GM12878 (cell line): ENCODE results near the gene MPHOSPH8. TPM values are rescaled to one million over a fixed set of nuclear protein-coding genes. Genes with fewer than 3 reads are reported as not detected.
"Not testable (repeated sequence)": the region's sequence is repeated elsewhere in the genome, so short reads cannot be mapped to it uniquely, and the experiment has no call there.

Source experiments
- ATAC-seq: fragments of 200-7000 bp; cut with Tn5 transposase; 3 replicates; pipeline ENCODE4 v1.9.1; 2020; ENCODE audit warnings: mild to moderate bottlenecking, moderate library complexity
- BruUV-seq: library from RNA; stranded (reverse); fragments of 400-500 nt; replicated peaks from 2 replicates; lab custom pipeline; 2021; lab: Mats Ljungman, UMichigan
- CTCF ChIA-PET: fragments of 300-600 bp; sonication (Branson Sonifier 250); formaldehyde crosslinking; extraction: SDS; loops from one replicate; lab custom pipeline; 2021; ENCODE audit warnings: inconsistent platforms; lab: Yijun Ruan, JAX
- POLR2A ChIA-PET: fragments of 350-600 bp; formaldehyde crosslinking; extraction: SDS; loops from one replicate; lab custom pipeline; 2021; ENCODE audit warnings: inconsistent platforms; lab: Charles Lee
- RAD21 ChIA-PET: fragments of 300-600 bp; sonication (Branson Sonifier 250); formaldehyde crosslinking; loops from one replicate; lab custom pipeline; 2023; ENCODE audit warnings: antibody characterized with exemption; ENCODE audit not compliant: unreplicated experiment; lab: Charles Lee
- SMC1A ChIA-PET: fragments of 300-600 bp; sonication (Branson Sonifier 250); formaldehyde crosslinking; loops from one replicate; lab custom pipeline; 2023; ENCODE audit not compliant: unreplicated experiment, uncharacterized antibody; lab: Charles Lee
- DNase-seq: peaks from one replicate; pipeline ENCODE4 v3.0.0-alpha.2; 2011; ENCODE audit warnings: low read depth, low spot score
- FAIRE-seq: peaks from 3 replicates; lab custom pipeline; 2011; peaks lifted over from hg19 to GRCh38; lab: Jason Lieb, UNC
- H2AFZ ChIP-seq: 2 replicates; pipeline ENCODE4 v1.6.0; 2011; ENCODE audit warnings: low read depth, low read length, control low read depth; ENCODE audit not compliant: control insufficient read depth
- H3K27ac ChIP-seq: 2 replicates; pipeline ENCODE4 v1.5.1; 2011; ENCODE audit warnings: control low read depth; ENCODE audit not compliant: control insufficient read depth, insufficient read depth
- H3K27me3 ChIP-seq, 2 experiments: replicated peaks in 1 of 2; 2 replicates each; pipeline versions ENCODE4 v1.6.0 to v1.6.1; 2011; ENCODE audit warnings: low read length in 1 of 2; ENCODE audit not compliant: control insufficient read depth in 2 of 2, insufficient read depth in 2 of 2
- H3K36me3 ChIP-seq, 2 experiments: 2 replicates each; pipeline ENCODE4 v1.5.1; 2011; ENCODE audit warnings: low read length in 1 of 2; ENCODE audit not compliant: control insufficient read depth in 2 of 2, insufficient read depth in 2 of 2
- H3K4me1 ChIP-seq: 2 replicates; pipeline ENCODE4 v1.6.1; 2011; ENCODE audit warnings: mild to moderate bottlenecking, low read length, moderate library complexity, mixed read lengths; ENCODE audit not compliant: control insufficient read depth, insufficient read depth
- H3K4me2 ChIP-seq: 2 replicates; pipeline ENCODE4 v1.6.0; 2011; ENCODE audit warnings: control low read depth; ENCODE audit not compliant: control insufficient read depth, insufficient read depth
- H3K4me3 ChIP-seq: fragments of 200-600 bp; sonication (generic); 2 replicates; pipeline ENCODE4 v1.5.1; 2016
- H3K79me2 ChIP-seq: 2 replicates; pipeline ENCODE4 v1.6.0; 2011; ENCODE audit warnings: low read length; ENCODE audit not compliant: control insufficient read depth, insufficient read depth
- H3K9ac ChIP-seq: 2 replicates; pipeline ENCODE4 v1.8.0; 2011; ENCODE audit warnings: low read length, control low read depth, mixed read lengths; ENCODE audit not compliant: control insufficient read depth, insufficient read depth
- H3K9me3 ChIP-seq: replicated peaks from 3 replicates; pipeline ENCODE4 v1.5.1; 2011; ENCODE audit warnings: mild to moderate bottlenecking, low read length; ENCODE audit not compliant: control insufficient read depth, insufficient read depth
- H4K20me1 ChIP-seq: 2 replicates; pipeline ENCODE4 v1.6.0; 2011; ENCODE audit not compliant: control insufficient read depth, insufficient read depth
- BHLHE40 ChIP-seq, 2 experiments: fragments of 450-650 bp in 1 of 2; IDR thresholded peaks; 2 replicates each; pipeline ENCODE4 v1.6.1; 2011 to 2017; ENCODE audit warnings: low read depth in 2 of 2, borderline replicate concordance in 1 of 2, improper control_type of control experiment in 1 of 2, low read length in 1 of 2, mild to moderate bottlenecking in 1 of 2
- NR2C2 ChIP-seq: IDR thresholded peaks from 2 replicates; pipeline ENCODE4 v1.6.1; 2011; ENCODE audit warnings: borderline replicate concordance, low read depth; ENCODE audit not compliant: control insufficient read depth, insufficient read length
- SMC3 ChIP-seq: IDR thresholded peaks from 2 replicates; pipeline ENCODE4 v1.6.1; 2011; ENCODE audit warnings: low read length, improper control_type of control experiment, borderline replicate concordance
- WGBS: methylation state at CpG from one replicate; pipeline ENCODE4 v1.1.6; 2016; ENCODE audit warnings: low lambda C conversion rate; ENCODE audit not compliant: insufficient replicate concordance, insufficient coverage; ENCODE audit errors: missing lambda C conversion rate; 5-methylcytosine and 5-hydroxymethylcytosine counted together
- in situ Hi-C: fragments of 300-500 bp; cut with MboI; formaldehyde crosslinking; loops from 9 replicates; pipeline ENCODE4 v1.14.3; 2018; ENCODE audit warnings: mixed read lengths
- intact Hi-C: fragments of 100-400 bp; cut with micrococcal nuclease; formaldehyde crosslinking; loops from one replicate; pipeline ENCODE4 v1.14.2; 2022; ENCODE audit not compliant: unreplicated experiment
- polyA plus RNA-seq, 11 experiments: library from polyadenylated mRNA; depleted of rRNA in 4 of 11; unstranded in 6 of 11; stranded (reverse) in 5 of 11; fragments of >200 nt; fragmentation: Nextera tagmentation in 4 of 11; fragmentation: Illumina TruSeq in 1 of 11; extraction: Ambion mirVana in 4 of 11; extraction: Trizol in 1 of 11; gene quantifications; 1 replicate in 1 of 11; 2 replicates in 10 of 11; pipeline versions ENCODE4 v1.2.1 to v1.2.3, GENCODE V29; 2011 to 2016; ENCODE audit warnings: inconsistent platforms in 2 of 11, missing spikeins in 2 of 11, low read depth in 1 of 11
- total RNA-seq, 4 experiments: library from RNA; depleted of rRNA in 3 of 4; stranded (reverse); fragments of >200 nt in 3 of 4; fragmentation: Illumina TruSeq in 1 of 4; extraction: Trizol in 1 of 4; gene quantifications; 2 replicates each; pipeline versions ENCODE4 v1.2.1 to v1.2.3, GENCODE V29; 2013 to 2021

MPHOSPH8 gene
- total and polyA plus RNA-seq, 10 of the 15 experiments (the other 5 are each of a cell fraction or from before 2014, with no cell fraction given), result 15.9 to 34.9 (median 26.9) TPM

DNA sequence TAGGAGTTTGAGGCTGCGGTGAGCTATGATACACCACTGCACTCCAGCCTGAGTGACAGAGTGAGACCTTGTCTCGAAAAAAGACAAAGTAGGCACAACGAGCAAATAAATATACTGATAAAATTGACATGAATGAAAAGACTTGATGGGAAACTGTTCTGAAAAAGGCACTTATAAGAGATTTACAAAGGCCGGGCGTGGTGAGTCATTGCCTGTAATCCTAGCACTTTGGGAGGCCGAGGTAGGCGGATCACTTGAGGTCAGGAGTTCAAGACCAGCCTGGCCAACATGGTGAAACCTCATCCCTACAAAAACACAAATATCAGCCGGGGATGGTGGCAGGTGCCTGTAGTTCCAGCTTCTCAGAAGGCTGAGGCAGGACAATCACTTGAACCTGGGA is 58.0 kb downstream of the MPHOSPH8 start:
- H3K9me3 ChIP-seq, H3K27ac ChIP-seq, H3K9ac ChIP-seq, H3K27me3 ChIP-seq, CTCF ChIA-PET, FAIRE-seq, H3K4me2 ChIP-seq, H3K79me2 ChIP-seq, in situ Hi-C loops, ATAC-seq, H3K4me3 ChIP-seq, SMC1A ChIA-PET, H3K36me3 ChIP-seq, BruUV-seq, H3K4me1 ChIP-seq, POLR2A ChIA-PET, DNase-seq, intact Hi-C loops, H2AFZ ChIP-seq, RAD21 ChIA-PET, H4K20me1 ChIP-seq: not testable (repeated sequence)
- WGBS, result 99% methylated on average over 8 of the region's 8 CpGs

DNA sequence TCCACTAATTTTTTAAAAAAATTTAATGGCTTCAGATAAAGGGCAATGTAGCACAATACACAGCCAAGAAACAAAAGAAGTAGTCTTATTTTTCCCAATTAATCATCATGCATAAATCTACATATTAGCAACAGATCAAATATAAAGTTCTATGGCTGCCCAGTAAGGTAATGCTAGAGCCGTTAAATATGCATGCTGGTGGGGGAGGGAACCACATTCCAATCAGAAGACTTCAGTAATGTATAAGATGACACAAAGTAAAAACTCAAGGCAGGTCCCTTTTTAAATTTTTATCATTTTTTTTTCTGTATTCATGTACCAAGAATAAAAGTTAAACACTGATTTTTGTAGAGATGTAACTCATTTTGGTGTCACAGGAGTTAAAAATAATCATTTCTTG is 62.0 kb downstream of the MPHOSPH8 start:
- H3K79me2 ChIP-seq, result no peaks in the 10 kb centered on the region
- TF ChIP-seq SMC3 (no peak), NR2C2 (no peak), BHLHE40 (IDR thresholded peaks at IDR 0.05; ENCODE audit: borderline replicate concordance in 1 of 2, low read depth in 2 of 2, low read length in 1 of 2) (no peak)
- no peak overlapping the region for H2AFZ ChIP-seq
- no peak overlapping the region for H3K4me3 ChIP-seq
- no peak overlapping the region for H3K9ac ChIP-seq
- ATAC-seq, result no peak
- peaks cover 0 to 4% of the 10 kb centered on the region in 2 experiments; a peak in 3 of 4 replicates for H3K36me3 ChIP-seq
- H3K27me3 ChIP-seq, result no peaks in the 10 kb centered on the region
- SMC1A ChIA-PET, result no interaction called here
- POLR2A ChIA-PET, result no interaction called here
- no peak overlapping the region for H3K4me2 ChIP-seq
- RAD21 ChIA-PET, result no interaction called here
- 96% methylated on average over 1 of the region's 1 CpG for WGBS
- in situ Hi-C loops, result no loop called here
- FAIRE-seq, result no peak
- no peaks in the 10 kb centered on the region for H4K20me1 ChIP-seq
- intact Hi-C loops, result no loop called here
- no peak for DNase-seq
- H3K9me3 ChIP-seq, result no peaks in the 10 kb centered on the region
- no peaks in the 10 kb centered on the region for H3K4me1 ChIP-seq
- H3K27ac ChIP-seq, result no peak overlapping the region
- BruUV-seq, result no TSS peak
- CTCF ChIA-PET, result no interaction called here
